IMR-90 (cell line): ENCODE data around the gene IZUMO4. TPM values are rescaled to one million over a fixed set of nuclear protein-coding genes. Genes with fewer than 3 reads are reported as not detected.

ENCODE experiments used
- ATAC-seq: fragments of 200-7000 bp; cut with Tn5 transposase; 2 replicates; pipeline ENCODE4 v1.9.1; 2020; ENCODE audit warnings: low read depth, mild to moderate bottlenecking, moderate library complexity
- BruUV-seq: library from RNA; stranded (reverse); fragments of 400-500 nt; replicated peaks from 2 replicates; lab custom pipeline; 2021; lab: Mats Ljungman, UMichigan
- CTCF ChIA-PET: fragments of 300-600 bp; formaldehyde crosslinking; extraction: SDS; loops from one replicate; lab custom pipeline; 2021; ENCODE audit warnings: antibody characterized with exemption; lab: Yijun Ruan, JAX
- POLR2A ChIA-PET: fragments of 300-600 bp; sonication (Branson Sonifier 250); formaldehyde crosslinking; loops from one replicate; lab custom pipeline; 2022; ENCODE audit warnings: antibody characterized with exemption; ENCODE audit not compliant: unreplicated experiment; lab: Charles Lee
- DNase-seq: peaks from one replicate; pipeline ENCODE4 v3.0.0; 2013
- H2AFZ ChIP-seq: replicated peaks from 2 replicates; pipeline ENCODE3; 2013; ENCODE audit warnings: low read length, mild to moderate bottlenecking; ENCODE audit not compliant: poor library complexity
- H2AK5ac ChIP-seq: 2 replicates; pipeline ENCODE4 v1.6.1; 2013; ENCODE audit warnings: low read depth, low read length, inconsistent platforms
- H2AK9ac ChIP-seq: replicated peaks from 2 replicates; pipeline ENCODE3; 2013; ENCODE audit warnings: mild to moderate bottlenecking, low read depth, low read length, moderate library complexity; ENCODE audit not compliant: poor library complexity
- H2BK120ac ChIP-seq: 2 replicates; pipeline ENCODE4 v1.6.1; 2013; ENCODE audit warnings: low read depth, low read length, inconsistent platforms
- H2BK15ac ChIP-seq: 3 replicates; pipeline ENCODE4 v1.6.1; 2013; ENCODE audit warnings: low read depth, low read length, inconsistent platforms
- H2BK20ac ChIP-seq: 2 replicates; pipeline ENCODE4 v1.6.1; 2013; ENCODE audit warnings: low read depth, mild to moderate bottlenecking, inconsistent platforms, low read length, moderate library complexity
- H2BK5ac ChIP-seq: 2 replicates; pipeline ENCODE4 v1.6.1; 2013; ENCODE audit warnings: mild to moderate bottlenecking, low read depth, low read length, inconsistent platforms; ENCODE audit not compliant: poor library complexity, severe bottlenecking
- H3K14ac ChIP-seq: replicated peaks from 2 replicates; pipeline ENCODE4 v1.6.1; 2013; ENCODE audit warnings: low read depth, low read length, inconsistent platforms
- H3K18ac ChIP-seq: 2 replicates; pipeline ENCODE4 v1.6.1; 2013; ENCODE audit warnings: low read depth, low read length, control low read depth
- H3K23ac ChIP-seq: 2 replicates; pipeline ENCODE4 v1.6.1; 2013; ENCODE audit warnings: low read depth, low read length, inconsistent platforms
- H3K27ac ChIP-seq: 2 replicates; pipeline ENCODE4 v1.5.1; 2013; ENCODE audit warnings: mild to moderate bottlenecking, control low read depth, low read length; ENCODE audit not compliant: insufficient read depth
- H3K27me3 ChIP-seq: 2 replicates; pipeline ENCODE4 v1.6.1; 2013; ENCODE audit warnings: low read length; ENCODE audit not compliant: control insufficient read depth, insufficient read depth
- H3K36me3 ChIP-seq: 2 replicates; pipeline ENCODE4 v1.6.1; 2013; ENCODE audit warnings: low read length, mixed read lengths; ENCODE audit not compliant: control insufficient read depth, insufficient read depth
- H3K4ac ChIP-seq: 2 replicates; pipeline ENCODE4 v1.6.1; 2013; ENCODE audit warnings: low read depth, low read length, inconsistent platforms
- H3K4me1 ChIP-seq: 2 replicates; pipeline ENCODE4 v1.6.1; 2013; ENCODE audit warnings: low read length, mixed read lengths; ENCODE audit not compliant: control insufficient read depth, insufficient read depth
- H3K4me2 ChIP-seq: 2 replicates; pipeline ENCODE4 v1.6.1; 2013; ENCODE audit warnings: low read depth, mild to moderate bottlenecking, control low read depth, low read length, moderate library complexity
- H3K4me3 ChIP-seq: 2 replicates; pipeline ENCODE4 v1.5.1; 2013; ENCODE audit warnings: low read depth, mild to moderate bottlenecking, control low read depth, low read length, moderate library complexity; ENCODE audit not compliant: insufficient read depth
- H3K56ac ChIP-seq: 2 replicates; pipeline ENCODE4 v1.6.1; 2013; ENCODE audit warnings: low read length, inconsistent platforms; ENCODE audit not compliant: insufficient read depth; ENCODE audit errors: extremely low read depth
- H3K79me1 ChIP-seq, 2 experiments: 2 replicates each; pipeline ENCODE4 v1.6.1; 2013; ENCODE audit warnings: low read length in 2 of 2, inconsistent platforms in 1 of 2, low read depth in 1 of 2
- H3K9ac ChIP-seq: 2 replicates; pipeline ENCODE4 v1.6.1; 2013; ENCODE audit warnings: low read depth, low read length, control low read depth
- H3K9me1 ChIP-seq: 2 replicates; pipeline ENCODE4 v1.6.1; 2013; ENCODE audit warnings: low read length, inconsistent platforms; ENCODE audit not compliant: insufficient read depth
- H3K9me3 ChIP-seq: 2 replicates; pipeline ENCODE4 v1.6.1; 2013; ENCODE audit warnings: low read length; ENCODE audit not compliant: control insufficient read depth, insufficient read depth
- H4K20me1 ChIP-seq: 2 replicates; pipeline ENCODE4 v1.6.1; 2013; ENCODE audit warnings: low read length, inconsistent platforms; ENCODE audit not compliant: insufficient read depth
- H4K5ac ChIP-seq: 2 replicates; pipeline ENCODE4 v1.6.1; 2013; ENCODE audit warnings: mild to moderate bottlenecking, low read depth, low read length, control low read depth
- H4K8ac ChIP-seq, 2 experiments: 2 replicates each; pipeline ENCODE4 v1.6.1; 2013; ENCODE audit warnings: low read depth in 2 of 2, low read length in 2 of 2, control low read depth in 1 of 2, inconsistent platforms in 1 of 2
- H4K91ac ChIP-seq: 2 replicates; pipeline ENCODE4 v1.6.1; 2013; ENCODE audit warnings: low read depth, low read length, inconsistent platforms; ENCODE audit not compliant: insufficient read depth
- BHLHE40 ChIP-seq: fragments of 150-350 bp; IDR thresholded peaks from 2 replicates; pipeline ENCODE4 v1.6.1; 2016; ENCODE audit warnings: mild to moderate bottlenecking, low read depth, low read length
- CEBPB ChIP-seq: IDR thresholded peaks from 2 replicates; pipeline ENCODE4 v1.6.1; 2012; ENCODE audit warnings: low read depth, low read length, improper control_type of control experiment
- CHD1 ChIP-seq: IDR thresholded peaks from 2 replicates; pipeline ENCODE4 v1.6.1; 2012; ENCODE audit warnings: low read depth, low read length, improper control_type of control experiment
- MAZ ChIP-seq: IDR thresholded peaks from 2 replicates; pipeline ENCODE4 v1.6.1; 2012; ENCODE audit warnings: low read depth, mild to moderate bottlenecking, low read length, improper control_type of control experiment, moderate library complexity, borderline replicate concordance
- MXI1 ChIP-seq: IDR thresholded peaks from 2 replicates; pipeline ENCODE4 v1.6.1; 2012; ENCODE audit warnings: low read depth, mild to moderate bottlenecking, low read length, moderate library complexity, borderline replicate concordance
- NFE2L2 ChIP-seq: fragments of 150-350 bp; IDR thresholded peaks from 2 replicates; pipeline ENCODE4 v1.6.1; 2016; ENCODE audit warnings: low read depth, mild to moderate bottlenecking, low read length
- POLR2A ChIP-seq: IDR thresholded peaks from 2 replicates; pipeline ENCODE4 v1.6.1; 2012; ENCODE audit warnings: mild to moderate bottlenecking, low read depth, low read length
- RFX5 ChIP-seq: IDR thresholded peaks from 2 replicates; pipeline ENCODE4 v1.8.0; 2012; ENCODE audit warnings: low read depth, mild to moderate bottlenecking, low read length, moderate library complexity
- SMC3 ChIP-seq: fragments of 150-350 bp; IDR thresholded peaks from 2 replicates; pipeline ENCODE4 v1.6.1; 2016; ENCODE audit warnings: low read depth, mild to moderate bottlenecking, antibody characterized with exemption, low read length, moderate library complexity
- USF2 ChIP-seq: fragments of 150-350 bp; IDR thresholded peaks from 2 replicates; pipeline ENCODE4 v1.6.1; 2017; ENCODE audit warnings: mild to moderate bottlenecking, antibody characterized with exemption, low read length, low read depth
- WGBS, 2 experiments: methylation state at CpG; one replicate each; pipeline versions ENCODE4 v1.1.5 to v1.1.7; 2013; ENCODE audit warnings: missing lambda C conversion rate in 2 of 2; ENCODE audit not compliant: insufficient read length in 1 of 2; ENCODE audit errors: extremely low coverage in 2 of 2; 5-methylcytosine and 5-hydroxymethylcytosine counted together
- dilution Hi-C: fragments of 300-500 bp; cut with HindIII; formaldehyde crosslinking; loops from one replicate; pipeline ENCODE4 v1.14.3; 2018; ENCODE audit warnings: low sequenced_read_pairs; ENCODE audit not compliant: unreplicated experiment
- in situ Hi-C: fragments of 300-500 bp; cut with MboI; formaldehyde crosslinking; loops from 3 replicates; pipeline ENCODE4 v1.14.3; 2019; ENCODE audit warnings: low sequenced_read_pairs, inconsistent platforms, mixed read lengths
- intact Hi-C: fragments of 100-400 bp; cut with micrococcal nuclease; formaldehyde crosslinking; loops from 2 replicates; pipeline ENCODE4 v1.10.0; 2022
- polyA plus RNA-seq, 3 experiments: library from polyadenylated mRNA; depleted of rRNA; stranded (reverse); fragments of >200 nt; gene quantifications; 2 replicates each; pipeline ENCODE4 v1.2.3, GENCODE V29; 2012; ENCODE audit warnings: low replicate concordance in 1 of 3
- total RNA-seq: library from RNA; depleted of rRNA; stranded (reverse); fragments of >200 nt; gene quantifications from 2 replicates; pipeline ENCODE4 v1.2.3, GENCODE V29; 2012
- TF ChIP-seq, protein P1 (sequence below): fragments of 150-350 bp; IDR thresholded peaks from 2 replicates; pipeline ENCODE4 v1.6.1; 2016; ENCODE audit warnings: low read depth, mild to moderate bottlenecking, low read length, moderate library complexity, borderline replicate concordance
- TF ChIP-seq, protein P2 (sequence below): conservative IDR thresholded peaks from 2 replicates; pipeline ENCODE4 v1.5.1; 2012; ENCODE audit warnings: mild to moderate bottlenecking, low read depth, low read length, improper control_type of control experiment

IZUMO4 gene
- total and polyA plus RNA-seq, 2 of the 4 experiments (the other 2 are of a cell fraction): 0.72 to 2.8 TPM

GRCh38 chr19:2047076-2047448, 49.7 kb upstream of the IZUMO4 start:
- Histone ChIP-seq H2AK9ac (no peak overlapping the region), H3K9me1 (peaks cover 7% of the 10 kb centered on the region), H4K5ac (no peak overlapping the region), H3K4me3 (no peak overlapping the region), H3K4me1 (peaks cover 33% of the 10 kb centered on the region), H2AK5ac (no peak overlapping the region), H3K27me3 (no peaks in the 10 kb centered on the region), H3K9ac (no peak overlapping the region), H2BK20ac (no peak overlapping the region), H3K9me3 (no peaks in the 10 kb centered on the region), H2BK5ac (no peak overlapping the region), H3K14ac (no peak overlapping the region), H3K56ac (no peak overlapping the region), H4K91ac (no peak overlapping the region), H3K36me3 (peaks cover 32% of the 10 kb centered on the region), H2BK120ac (no peak overlapping the region), H2BK15ac (no peak overlapping the region), H4K20me1 (peaks cover 58% of the 10 kb centered on the region), H4K8ac (no peak overlapping the region), H3K18ac (no peak overlapping the region), H3K79me1 (peaks cover 10 to 76% of the 10 kb centered on the region in 2 experiments; a peak in 3 of 4 replicates), H3K4ac (no peak overlapping the region), H3K27ac (no peak overlapping the region), H3K23ac (no peak overlapping the region), H2AFZ (no peak overlapping the region), H3K4me2 (no peak overlapping the region)
- dilution Hi-C loops: no loop called here
- intact Hi-C loops: no loop called here
- 80% methylated on average over 1 of the region's 6 CpGs; no CpG with 5 or more reads in 1 of the 2 experiments for whole genome bisulfite sequencing, 2 experiments
- TF ChIP-seq, protein P1, sequence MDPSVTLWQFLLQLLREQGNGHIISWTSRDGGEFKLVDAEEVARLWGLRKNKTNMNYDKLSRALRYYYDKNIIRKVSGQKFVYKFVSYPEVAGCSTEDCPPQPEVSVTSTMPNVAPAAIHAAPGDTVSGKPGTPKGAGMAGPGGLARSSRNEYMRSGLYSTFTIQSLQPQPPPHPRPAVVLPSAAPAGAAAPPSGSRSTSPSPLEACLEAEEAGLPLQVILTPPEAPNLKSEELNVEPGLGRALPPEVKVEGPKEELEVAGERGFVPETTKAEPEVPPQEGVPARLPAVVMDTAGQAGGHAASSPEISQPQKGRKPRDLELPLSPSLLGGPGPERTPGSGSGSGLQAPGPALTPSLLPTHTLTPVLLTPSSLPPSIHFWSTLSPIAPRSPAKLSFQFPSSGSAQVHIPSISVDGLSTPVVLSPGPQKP: no peak
- TF ChIP-seq, protein P2, sequence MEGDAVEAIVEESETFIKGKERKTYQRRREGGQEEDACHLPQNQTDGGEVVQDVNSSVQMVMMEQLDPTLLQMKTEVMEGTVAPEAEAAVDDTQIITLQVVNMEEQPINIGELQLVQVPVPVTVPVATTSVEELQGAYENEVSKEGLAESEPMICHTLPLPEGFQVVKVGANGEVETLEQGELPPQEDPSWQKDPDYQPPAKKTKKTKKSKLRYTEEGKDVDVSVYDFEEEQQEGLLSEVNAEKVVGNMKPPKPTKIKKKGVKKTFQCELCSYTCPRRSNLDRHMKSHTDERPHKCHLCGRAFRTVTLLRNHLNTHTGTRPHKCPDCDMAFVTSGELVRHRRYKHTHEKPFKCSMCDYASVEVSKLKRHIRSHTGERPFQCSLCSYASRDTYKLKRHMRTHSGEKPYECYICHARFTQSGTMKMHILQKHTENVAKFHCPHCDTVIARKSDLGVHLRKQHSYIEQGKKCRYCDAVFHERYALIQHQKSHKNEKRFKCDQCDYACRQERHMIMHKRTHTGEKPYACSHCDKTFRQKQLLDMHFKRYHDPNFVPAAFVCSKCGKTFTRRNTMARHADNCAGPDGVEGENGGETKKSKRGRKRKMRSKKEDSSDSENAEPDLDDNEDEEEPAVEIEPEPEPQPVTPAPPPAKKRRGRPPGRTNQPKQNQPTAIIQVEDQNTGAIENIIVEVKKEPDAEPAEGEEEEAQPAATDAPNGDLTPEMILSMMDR: no peak
- no peak for TF ChIP-seq MXI1
- TF ChIP-seq POLR2A: no peak
- TF ChIP-seq RFX5: no peak
- no peak for TF ChIP-seq CHD1
- no peak for TF ChIP-seq BHLHE40
- TF ChIP-seq SMC3: no peak
- no peak for TF ChIP-seq NFE2L2
- no peak for TF ChIP-seq USF2
- TF ChIP-seq CEBPB: no peak
- TF ChIP-seq MAZ: no peak
- POLR2A ChIA-PET: no interaction called here
- CTCF ChIA-PET: no interaction called here
- in situ Hi-C loops: no loop called here
- no peak for ATAC-seq
- BruUV-seq: no TSS peak
- DNase-seq: no peak
